ENCODE data around the gene KCTD5.
A peak's percentile ranks its signal among the peaks of the same experiment; 100 is the strongest.
"Not testable (repeated sequence)": the region's sequence is repeated elsewhere in the genome, so short reads cannot be mapped to it uniquely, and the experiment has no call there.

KCTD5 gene

DNA sequence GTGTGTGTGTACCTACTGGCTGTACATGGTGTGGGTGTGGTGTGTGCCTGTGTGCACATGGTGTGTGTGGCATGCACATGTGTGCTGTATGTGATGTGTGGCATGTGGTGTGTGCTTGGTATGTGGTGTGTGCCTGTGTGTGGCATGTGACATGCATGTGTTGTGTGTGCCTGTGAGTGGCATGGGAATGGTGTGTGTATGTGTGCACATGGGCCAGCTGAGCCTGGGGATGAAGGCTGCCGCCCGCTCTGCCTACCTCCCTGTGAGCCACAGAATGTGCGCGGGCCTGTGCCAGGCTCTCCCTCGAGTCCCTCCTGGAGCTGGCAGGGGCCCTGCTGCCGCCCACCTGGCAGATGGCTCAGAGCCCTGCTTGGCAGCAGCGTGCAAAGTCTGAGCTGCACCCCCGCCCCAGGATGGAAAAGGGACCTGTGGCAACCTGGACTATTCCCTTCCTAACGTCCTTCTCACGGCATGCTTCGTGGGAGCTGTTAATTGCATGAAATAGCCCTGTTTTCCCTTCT is 28.4 kb downstream of the KCTD5 start:
- no peak for DNase-seq

GRCh38 chr16:2711370-2712062 is 29.2 kb downstream of the KCTD5 start:
- DNase-seq = no peak

GRCh38 chr16:2712063-2712441 is 29.7 kb downstream of the KCTD5 start:
- no peak for DNase-seq

DNA sequence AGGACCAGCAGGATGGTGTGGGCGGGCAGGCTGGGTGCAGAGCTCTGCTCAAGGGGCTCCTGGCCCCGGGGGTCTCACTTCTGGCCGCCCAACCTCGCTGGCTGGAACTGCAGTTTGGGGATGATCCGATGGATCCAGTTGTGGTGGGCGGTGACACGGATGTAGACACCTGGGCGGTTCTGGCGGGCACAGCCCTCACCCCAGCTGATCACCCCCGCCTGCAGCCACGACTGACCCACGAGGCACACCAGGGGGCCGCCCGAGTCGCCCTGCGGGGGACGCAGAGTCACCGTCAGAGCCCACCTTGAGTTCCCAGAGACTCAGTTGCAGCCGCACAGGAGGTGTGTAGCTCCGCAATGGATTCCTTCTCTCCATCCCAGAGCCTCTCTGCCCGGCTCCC is 30.2 kb downstream of the KCTD5 start:
- DNase-seq = no peak

GRCh38 chr16:2713523-2713922 is 31.2 kb downstream of the KCTD5 start:
- no peak for DNase-seq

- no peak for DNase-seq
Observed at GRCh38 chr16:2713985-2714774, 31.9 kb downstream of the KCTD5 start.

DNA sequence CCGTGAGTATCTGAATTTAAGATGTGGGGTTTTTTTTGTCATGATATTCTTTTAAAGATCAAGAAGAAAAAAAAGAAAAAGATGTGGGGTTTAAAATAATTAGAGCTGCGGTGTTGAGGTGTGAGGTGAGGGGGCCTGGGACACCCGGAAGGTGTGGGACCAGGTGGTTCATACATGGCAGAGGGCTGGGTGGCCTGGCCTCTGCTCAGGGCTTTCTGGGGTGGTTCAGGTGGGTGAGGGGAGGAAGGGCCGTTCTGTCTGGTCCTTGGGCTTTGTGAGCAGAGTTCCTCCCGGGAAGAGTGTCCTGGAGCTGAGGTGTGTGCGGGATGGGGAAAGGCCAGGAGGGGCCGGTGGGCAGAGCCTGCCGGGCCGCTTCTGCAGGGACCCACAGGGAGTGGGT is 32.7 kb downstream of the KCTD5 start:
- no peak for DNase-seq

DNA sequence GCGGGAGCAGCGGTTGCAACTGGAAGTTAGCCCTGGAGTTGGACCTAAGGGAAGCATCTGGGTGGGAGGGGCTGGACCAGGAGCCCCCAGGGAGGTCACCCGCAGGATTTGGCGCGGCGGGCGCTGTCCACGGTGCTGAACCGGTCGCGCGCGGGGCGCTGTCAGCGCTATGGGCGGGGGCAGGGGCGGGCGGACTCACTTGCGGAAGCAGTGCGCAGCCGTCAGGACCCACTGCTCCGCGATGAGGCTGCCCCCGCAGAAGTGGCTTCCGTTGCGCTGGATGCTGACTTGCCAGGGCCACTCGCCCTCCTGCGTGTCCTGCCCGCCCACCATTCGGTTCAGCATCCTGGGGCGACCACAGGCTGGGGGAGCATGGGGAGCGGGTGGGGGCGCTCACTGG is 33.2 kb downstream of the KCTD5 start:
- DNase-seq = no peak

GRCh38 chr16:2715966-2716885 is 33.9 kb downstream of the KCTD5 start:
- no peak for DNase-seq

DNA sequence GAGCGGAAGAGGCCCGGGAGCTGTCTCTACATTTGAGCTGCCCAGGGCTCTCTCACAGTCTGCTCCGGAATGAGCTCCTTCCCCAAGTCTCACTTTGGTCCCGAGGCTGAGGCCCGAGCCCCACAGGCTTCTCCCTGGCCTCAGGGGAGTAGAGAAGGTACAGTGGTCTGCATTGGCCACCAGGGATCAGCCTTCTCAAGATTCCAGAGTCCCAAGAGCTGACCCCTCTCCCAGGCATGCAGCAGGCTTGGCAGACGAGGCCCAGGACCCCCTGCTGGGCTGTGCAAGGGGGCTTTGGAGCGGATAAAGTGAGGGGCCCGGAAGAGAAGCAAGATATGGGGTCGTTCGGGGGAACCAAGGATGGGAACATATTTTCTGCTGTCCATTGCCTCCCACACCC is 34.6 kb downstream of the KCTD5 start:
- DNase-seq = no peak

- DNase-seq = no peak
Observed at GRCh38 chr16:2717383-2718263, 35.3 kb downstream of the KCTD5 start.

DNA sequence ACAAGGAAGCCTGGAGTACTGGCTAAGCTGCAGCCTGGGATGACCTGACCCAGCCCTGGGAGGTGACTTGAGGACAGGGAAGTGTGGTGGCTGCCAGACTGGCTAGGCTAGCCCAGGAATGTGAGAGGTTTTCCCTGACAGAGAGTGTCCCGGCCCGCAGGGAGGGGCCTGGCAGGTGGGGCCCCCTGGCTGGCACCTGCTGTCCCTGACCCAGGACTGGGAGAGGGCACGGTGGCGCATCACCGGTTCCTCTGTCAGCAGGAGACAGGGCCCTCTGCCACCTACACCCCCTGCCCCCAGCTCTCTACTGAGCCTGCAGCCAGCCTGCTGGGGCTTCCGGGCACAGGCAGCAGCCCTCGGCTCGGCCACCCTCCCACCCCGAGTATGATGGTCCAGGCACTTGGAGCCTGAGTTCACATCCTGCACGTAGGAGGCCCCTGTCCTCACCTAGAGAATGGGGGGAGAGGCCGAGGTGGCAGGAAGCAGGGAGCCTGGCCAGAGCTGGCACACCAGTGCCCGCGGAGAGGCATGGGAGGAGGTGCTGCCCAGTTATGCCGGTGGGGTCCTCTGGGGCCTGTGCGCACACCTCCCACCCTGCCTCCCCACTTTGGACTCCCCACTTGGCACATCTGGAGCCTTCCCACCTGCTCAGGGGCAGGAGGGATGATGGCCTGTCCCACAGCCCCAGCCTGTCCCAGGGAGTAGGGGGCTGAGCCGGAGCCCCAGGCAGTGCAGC is 37.2 kb downstream of the KCTD5 start:
- no peak for DNase-seq

DNA sequence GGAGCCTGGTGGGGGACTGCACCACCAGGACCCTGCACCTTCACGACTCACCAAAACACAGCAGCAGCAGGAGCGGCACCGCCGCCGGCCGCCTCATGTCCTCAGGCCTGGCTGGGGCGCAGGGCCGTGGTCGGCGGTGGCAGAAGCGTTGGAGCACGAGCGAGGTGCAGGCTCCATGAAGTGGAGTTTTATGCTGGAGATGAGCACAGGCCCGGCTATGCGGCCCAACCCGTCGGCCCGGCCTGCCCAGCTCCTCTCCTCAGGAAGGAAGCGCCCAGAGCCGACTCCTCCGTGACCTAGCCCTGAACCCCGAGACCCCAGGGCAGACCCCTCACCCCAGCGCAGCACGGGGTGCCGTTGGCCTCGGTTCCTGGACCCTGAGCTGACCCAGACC is 37.7 kb downstream of the KCTD5 start, which contains the start of gene PRSS27:
Gene PRSS27 (minus strand): TSS at position 161 of the 394 bp plus-strand sequence. CDS start 64 bp downstream, at position 97.
- no peak for DNase-seq

DNA sequence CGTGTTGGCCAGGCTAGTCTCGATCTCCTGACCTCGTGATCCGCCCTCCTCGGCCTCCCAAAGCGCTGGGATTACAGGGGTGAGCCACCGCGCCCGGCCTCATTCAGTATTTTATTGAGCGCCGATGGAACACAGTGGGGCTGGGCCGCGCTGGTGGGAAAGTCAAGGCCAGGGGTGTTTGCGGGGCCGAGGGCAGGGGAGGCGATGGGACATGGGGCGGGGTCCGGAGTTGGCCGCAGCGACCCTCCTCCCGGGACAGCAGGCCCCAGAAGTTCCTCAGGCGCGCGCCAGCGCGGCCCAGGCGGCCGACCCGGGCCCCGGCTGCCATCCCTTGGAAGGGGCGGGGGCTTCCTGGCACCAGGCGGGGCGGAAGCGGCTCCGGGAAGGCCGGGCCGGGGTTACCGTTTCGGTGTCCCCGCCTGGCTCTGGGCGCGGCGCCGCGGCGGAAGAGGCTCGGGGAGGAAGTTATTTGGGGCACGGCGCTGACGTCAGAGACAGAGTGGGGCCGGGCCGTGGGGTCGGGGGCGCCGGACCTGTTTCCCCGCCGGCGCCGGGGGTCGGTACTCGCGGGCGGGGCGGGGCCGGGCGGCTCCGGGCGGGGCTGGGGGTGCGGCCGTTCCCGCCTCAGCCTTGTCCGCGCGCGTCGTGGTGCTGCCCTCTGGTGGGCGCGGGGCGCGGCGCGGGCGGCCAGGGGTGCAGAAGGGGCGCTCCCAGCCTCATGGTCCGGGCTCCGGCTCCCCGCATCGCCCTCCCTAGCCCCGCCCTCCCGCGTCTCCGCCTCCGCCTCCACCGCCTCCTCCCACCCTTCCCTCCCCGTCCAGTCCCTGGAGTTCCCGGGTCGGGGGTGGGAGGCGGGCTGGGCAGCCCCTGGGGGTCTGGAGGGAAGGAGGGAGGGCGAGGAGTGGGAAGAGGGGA is 38.7 kb downstream of the KCTD5 start:
- peak; percentile 78 for DNase-seq

DNA sequence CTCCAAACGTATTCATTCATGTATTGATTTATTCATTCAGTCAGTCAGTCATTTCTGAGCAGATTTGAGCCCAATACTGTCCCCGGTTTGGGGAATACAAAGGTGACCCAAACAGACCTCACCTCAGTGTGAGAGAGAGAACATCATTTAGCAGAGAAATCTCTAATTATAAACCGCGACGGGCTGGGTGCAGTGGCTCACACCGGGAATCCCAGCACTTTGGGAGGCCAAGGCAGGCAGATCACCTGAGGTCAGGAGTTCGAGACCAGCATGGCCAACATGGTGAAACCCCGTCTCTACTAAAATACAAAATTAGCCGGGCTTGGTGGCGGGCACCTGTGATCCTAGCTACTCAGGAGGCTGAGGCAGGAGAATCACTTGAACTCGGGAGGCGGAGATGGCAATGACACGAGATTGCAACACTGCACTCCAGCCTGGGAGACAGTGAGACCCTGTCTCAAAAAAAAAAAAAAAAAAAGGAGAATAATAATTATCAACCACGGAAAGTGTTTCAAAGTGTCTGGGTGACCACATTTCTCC is 39.4 kb downstream of the KCTD5 start:
- not testable (repeated sequence) for DNase-seq

- no peak for DNase-seq
Observed at GRCh38 chr16:2724088-2724676, 41.9 kb downstream of the KCTD5 start.

DNA sequence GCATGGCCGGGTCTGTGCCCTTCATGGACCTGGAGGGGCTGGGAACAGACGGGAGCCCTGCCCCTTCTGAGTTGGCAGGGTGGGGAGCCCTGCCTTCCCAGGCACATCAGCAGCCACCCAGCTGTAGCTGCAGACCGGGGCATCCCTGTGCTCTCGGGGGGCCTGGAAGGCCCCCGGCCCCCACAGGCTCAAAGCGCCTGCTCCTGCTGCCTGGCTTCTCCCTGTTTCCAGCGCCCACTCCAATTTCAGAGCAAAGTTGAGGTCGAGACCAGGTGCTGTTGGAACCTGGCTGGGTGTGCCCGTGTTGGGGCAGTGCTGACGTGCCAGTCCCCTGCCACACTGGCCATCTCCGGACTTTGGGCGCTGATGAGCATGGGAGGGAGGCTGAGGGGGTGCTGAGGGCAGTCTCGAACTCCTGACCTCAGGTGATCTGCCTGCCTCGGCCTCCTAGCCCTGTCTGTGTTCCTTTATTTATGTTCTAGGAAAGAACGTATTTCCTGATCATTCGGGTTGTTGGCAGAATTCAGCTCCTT is 42.6 kb downstream of the KCTD5 start:
- no peak for DNase-seq

DNA sequence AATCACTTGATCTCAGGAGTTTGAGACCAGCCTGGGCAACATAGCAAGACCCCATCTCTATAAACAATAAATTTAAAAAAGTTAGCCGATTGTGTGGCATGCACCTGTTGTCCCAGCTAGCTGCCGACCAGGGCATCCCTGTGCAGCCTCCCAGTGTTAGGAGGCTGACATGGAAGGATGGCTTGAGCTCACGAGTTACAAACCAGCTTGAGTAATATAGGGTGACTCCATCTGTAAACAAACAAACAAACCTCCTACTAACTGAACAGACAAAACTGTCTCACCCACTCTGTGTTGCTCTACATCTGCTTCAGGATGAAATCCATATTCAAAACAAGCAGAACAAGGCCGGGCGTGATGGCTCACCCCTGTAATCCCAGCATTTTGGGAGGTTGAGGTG is 44.6 kb downstream of the KCTD5 start:
- no peak for DNase-seq

DNA sequence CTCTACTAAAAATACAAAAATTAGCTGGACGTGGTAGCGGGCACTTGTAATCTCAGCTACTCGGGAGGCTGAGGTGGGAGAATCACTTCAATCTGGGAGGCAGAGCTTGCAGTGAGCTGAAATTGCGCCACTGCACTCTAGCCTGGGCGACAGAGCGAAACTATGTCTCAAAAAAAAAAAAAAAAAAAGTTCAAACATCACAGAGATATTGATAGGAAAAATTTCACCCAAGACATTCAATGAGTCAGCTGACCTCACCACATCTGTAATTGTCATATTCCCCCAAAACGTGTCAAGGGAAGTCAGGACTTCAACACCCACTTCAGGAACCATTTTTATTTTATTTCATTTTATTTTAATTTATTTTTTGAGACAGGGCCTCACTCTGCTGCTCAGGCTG is 45.7 kb downstream of the KCTD5 start:
- no peak for DNase-seq

Data from DMS79 treated with DMSO at 0.1 percent for 48 hours (cell line).